ENCODE results near the gene NARS2.

DNA sequence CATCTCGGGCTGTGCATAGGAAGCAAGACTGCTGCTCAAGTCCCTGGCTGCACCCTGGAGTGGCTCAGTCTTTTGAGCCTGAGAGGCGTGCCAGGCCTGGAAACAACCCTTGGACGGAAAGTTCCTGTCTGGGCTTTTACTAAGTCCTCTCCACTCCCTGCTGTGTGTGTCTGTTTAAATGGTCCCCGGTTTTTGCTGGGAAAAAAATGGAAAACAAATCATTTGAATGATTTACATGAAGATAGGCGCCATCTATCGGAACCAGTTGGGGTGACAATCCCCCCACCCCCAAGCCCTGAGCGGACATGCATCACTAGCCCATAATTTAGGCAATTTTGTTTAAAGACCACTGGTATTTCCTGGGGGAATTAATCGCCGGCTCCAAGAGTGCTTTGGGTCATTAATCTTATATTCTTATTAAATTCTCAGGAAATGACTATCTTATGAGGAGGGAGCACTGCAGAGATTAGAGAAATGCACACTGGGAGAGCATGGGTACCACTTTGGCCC, 154.4 kb downstream of the NARS2 start:
- no peak for TF ChIP-seq POLR2A (IDR thresholded peaks at IDR 0.05)
- TF ChIP-seq, protein P1, sequence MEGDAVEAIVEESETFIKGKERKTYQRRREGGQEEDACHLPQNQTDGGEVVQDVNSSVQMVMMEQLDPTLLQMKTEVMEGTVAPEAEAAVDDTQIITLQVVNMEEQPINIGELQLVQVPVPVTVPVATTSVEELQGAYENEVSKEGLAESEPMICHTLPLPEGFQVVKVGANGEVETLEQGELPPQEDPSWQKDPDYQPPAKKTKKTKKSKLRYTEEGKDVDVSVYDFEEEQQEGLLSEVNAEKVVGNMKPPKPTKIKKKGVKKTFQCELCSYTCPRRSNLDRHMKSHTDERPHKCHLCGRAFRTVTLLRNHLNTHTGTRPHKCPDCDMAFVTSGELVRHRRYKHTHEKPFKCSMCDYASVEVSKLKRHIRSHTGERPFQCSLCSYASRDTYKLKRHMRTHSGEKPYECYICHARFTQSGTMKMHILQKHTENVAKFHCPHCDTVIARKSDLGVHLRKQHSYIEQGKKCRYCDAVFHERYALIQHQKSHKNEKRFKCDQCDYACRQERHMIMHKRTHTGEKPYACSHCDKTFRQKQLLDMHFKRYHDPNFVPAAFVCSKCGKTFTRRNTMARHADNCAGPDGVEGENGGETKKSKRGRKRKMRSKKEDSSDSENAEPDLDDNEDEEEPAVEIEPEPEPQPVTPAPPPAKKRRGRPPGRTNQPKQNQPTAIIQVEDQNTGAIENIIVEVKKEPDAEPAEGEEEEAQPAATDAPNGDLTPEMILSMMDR (IDR thresholded peaks at IDR 0.05) = peak; percentile 45 to 60 (median 54)
